GM12878 (cell line): ENCODE results near the gene TNRC6C. TPM values are rescaled to one million over a fixed set of nuclear protein-coding genes. Genes with fewer than 3 reads are reported as not detected.

Experiments used
- BACH1 ChIP-seq: fragments of 450-650 bp; IDR thresholded peaks from 2 replicates; pipeline ENCODE4 v1.6.1; 2017; ENCODE audit warnings: mild to moderate bottlenecking, borderline replicate concordance
- BHLHE40 ChIP-seq, 2 experiments: fragments of 450-650 bp in 1 of 2; IDR thresholded peaks; 2 replicates each; pipeline ENCODE4 v1.6.1; 2011 to 2017; ENCODE audit warnings: low read depth in 2 of 2, borderline replicate concordance in 1 of 2, improper control_type of control experiment in 1 of 2, low read length in 1 of 2, mild to moderate bottlenecking in 1 of 2
- CEBPB ChIP-seq, 2 experiments: fragments of 150-350 bp in 1 of 2; IDR thresholded peaks; 2 replicates each; pipeline ENCODE4 v1.6.1; 2012 to 2014; ENCODE audit warnings: low read depth in 2 of 2, low read length in 2 of 2, borderline replicate concordance in 1 of 2, inconsistent platforms in 1 of 2
- DPF2 ChIP-seq: fragments of 450-650 bp; IDR thresholded peaks from 2 replicates; pipeline ENCODE4 v1.6.1; 2017; ENCODE audit warnings: mild to moderate bottlenecking
- FOXK2 ChIP-seq: fragments of 450-650 bp; IDR thresholded peaks from 2 replicates; pipeline ENCODE4 v1.6.1; 2017; ENCODE audit warnings: mild to moderate bottlenecking, moderate library complexity
- GATAD2B ChIP-seq: fragments of 450-650 bp; conservative IDR thresholded peaks from 2 replicates; pipeline ENCODE4 v1.6.1; 2017; ENCODE audit warnings: low read depth, mild to moderate bottlenecking, moderate library complexity
- IKZF1 ChIP-seq: fragments of 450-650 bp; conservative IDR thresholded peaks from 2 replicates; pipeline ENCODE4 v1.6.1; 2017; ENCODE audit warnings: antibody characterized with exemption, mild to moderate bottlenecking
- IKZF2 ChIP-seq, 2 experiments: fragments of 450-650 bp; IDR thresholded peaks; 2 replicates each; pipeline ENCODE4 v1.6.1; 2017; ENCODE audit warnings: mild to moderate bottlenecking in 2 of 2, moderate library complexity in 2 of 2
- NBN ChIP-seq: fragments of 450-650 bp; IDR thresholded peaks from 2 replicates; pipeline ENCODE4 v1.6.1; 2016
- NR2C2 ChIP-seq: IDR thresholded peaks from 2 replicates; pipeline ENCODE4 v1.6.1; 2011; ENCODE audit warnings: borderline replicate concordance, low read depth; ENCODE audit not compliant: control insufficient read depth, insufficient read length
- POU2F2 ChIP-seq: IDR thresholded peaks from 3 replicates; pipeline ENCODE4 v1.6.1; 2011; ENCODE audit warnings: low read depth, mild to moderate bottlenecking, low read length, borderline replicate concordance
- RAD51 ChIP-seq: fragments of 450-650 bp; IDR thresholded peaks from 2 replicates; pipeline ENCODE4 v1.6.1; 2016; ENCODE audit warnings: moderate library complexity, mild to moderate bottlenecking, inconsistent platforms
- SRF ChIP-seq, 2 experiments: IDR thresholded peaks; 2 replicates each; pipeline ENCODE4 v1.6.1; 2011; ENCODE audit warnings: low read depth in 2 of 2, low read length in 2 of 2, mild to moderate bottlenecking in 1 of 2, moderate library complexity in 1 of 2
- STAT3 ChIP-seq: IDR thresholded peaks from 2 replicates; pipeline ENCODE4 v1.6.1; 2011; ENCODE audit warnings: low read depth, low read length, improper control_type of control experiment
- TAF1 ChIP-seq: IDR thresholded peaks from 2 replicates; pipeline ENCODE4 v1.6.1; 2011; ENCODE audit warnings: mild to moderate bottlenecking, low read depth, low read length, borderline replicate concordance
- polyA plus RNA-seq, 11 experiments: library from polyadenylated mRNA; depleted of rRNA in 4 of 11; unstranded in 6 of 11; stranded (reverse) in 5 of 11; fragments of >200 nt; fragmentation: Nextera tagmentation in 4 of 11; fragmentation: Illumina TruSeq in 1 of 11; extraction: Ambion mirVana in 4 of 11; extraction: Trizol in 1 of 11; gene quantifications; 1 replicate in 1 of 11; 2 replicates in 10 of 11; pipeline versions ENCODE4 v1.2.1 to v1.2.3, GENCODE V29; 2011 to 2016; ENCODE audit warnings: inconsistent platforms in 2 of 11, missing spikeins in 2 of 11, low read depth in 1 of 11
- total RNA-seq, 4 experiments: library from RNA; depleted of rRNA in 3 of 4; stranded (reverse); fragments of >200 nt in 3 of 4; fragmentation: Illumina TruSeq in 1 of 4; extraction: Trizol in 1 of 4; gene quantifications; 2 replicates each; pipeline versions ENCODE4 v1.2.1 to v1.2.3, GENCODE V29; 2013 to 2021
- TF ChIP-seq, protein P1 (sequence below): fragments of 150-350 bp; IDR thresholded peaks from 2 replicates; pipeline ENCODE4 v1.6.1; 2016; ENCODE audit warnings: low read depth, low read length
- TF ChIP-seq, protein P2 (sequence below): fragments of 450-650 bp; conservative IDR thresholded peaks from 2 replicates; pipeline ENCODE4 v1.6.1; 2017; ENCODE audit warnings: mild to moderate bottlenecking, moderate library complexity
- TF ChIP-seq, protein P3 (sequence below): IDR thresholded peaks from 2 replicates; pipeline ENCODE4 v1.6.1; 2011; ENCODE audit warnings: borderline replicate concordance, low read depth, mild to moderate bottlenecking, moderate library complexity, mixed read lengths, low read length; ENCODE audit not compliant: insufficient read depth; ENCODE audit errors: extremely low read length
- TF ChIP-seq, protein P4 (sequence below): fragments of 450-650 bp; IDR thresholded peaks from 2 replicates; pipeline ENCODE4 v1.6.1; 2017; ENCODE audit warnings: low read depth, mild to moderate bottlenecking, moderate library complexity
- TF ChIP-seq, protein P5 (sequence below): IDR thresholded peaks from 2 replicates; pipeline ENCODE4 v1.6.1; 2012; ENCODE audit warnings: low read length, inconsistent platforms

The TNRC6C gene
- total and polyA plus RNA-seq, 10 of the 15 experiments (the other 5 are each of a cell fraction or from before 2014, with no cell fraction given): 0.40 to 6.1 (median 0.96) TPM

DNA sequence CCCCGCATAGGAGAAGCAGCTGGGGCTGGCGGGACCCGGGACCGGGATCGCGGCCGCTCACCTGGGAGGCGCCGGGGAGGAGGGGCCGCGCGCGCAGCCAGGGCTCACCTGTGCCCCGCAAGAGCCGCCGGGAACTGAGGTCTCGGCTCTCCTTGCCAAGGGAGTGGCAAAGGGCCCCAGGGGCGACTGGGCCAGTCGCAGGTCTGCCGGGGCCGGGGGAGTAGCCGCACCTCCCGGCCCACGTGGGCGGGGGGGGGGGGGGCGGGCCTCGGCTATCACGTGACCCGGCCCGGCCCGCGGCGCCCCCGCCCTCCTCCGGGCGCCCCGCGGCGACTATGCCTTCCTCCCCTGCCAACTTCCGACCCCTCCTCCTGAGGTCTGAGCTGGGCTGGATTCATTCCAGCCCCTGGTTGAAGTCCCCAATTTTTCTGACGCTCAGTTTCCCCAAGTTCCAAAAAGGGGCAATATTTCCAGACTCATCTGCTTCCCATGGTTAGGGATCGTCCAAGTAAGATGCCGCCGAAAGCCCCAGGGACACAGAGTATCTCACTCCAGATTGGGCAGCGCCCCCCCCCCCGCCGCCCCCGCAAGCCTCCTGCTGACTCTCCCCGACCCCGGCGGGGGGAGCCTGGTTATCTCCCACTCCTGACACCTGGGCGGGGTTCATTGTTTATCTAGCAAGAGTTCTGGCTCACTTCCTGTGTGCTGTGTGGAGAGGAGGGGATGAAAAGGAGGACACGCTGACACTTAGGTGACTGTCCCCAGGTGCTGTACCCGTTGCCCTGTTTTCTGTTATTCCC lies 170.2 kb downstream of the TNRC6C start, which contains the start of gene TMC6 (continued):
- TF ChIP-seq, protein P1, sequence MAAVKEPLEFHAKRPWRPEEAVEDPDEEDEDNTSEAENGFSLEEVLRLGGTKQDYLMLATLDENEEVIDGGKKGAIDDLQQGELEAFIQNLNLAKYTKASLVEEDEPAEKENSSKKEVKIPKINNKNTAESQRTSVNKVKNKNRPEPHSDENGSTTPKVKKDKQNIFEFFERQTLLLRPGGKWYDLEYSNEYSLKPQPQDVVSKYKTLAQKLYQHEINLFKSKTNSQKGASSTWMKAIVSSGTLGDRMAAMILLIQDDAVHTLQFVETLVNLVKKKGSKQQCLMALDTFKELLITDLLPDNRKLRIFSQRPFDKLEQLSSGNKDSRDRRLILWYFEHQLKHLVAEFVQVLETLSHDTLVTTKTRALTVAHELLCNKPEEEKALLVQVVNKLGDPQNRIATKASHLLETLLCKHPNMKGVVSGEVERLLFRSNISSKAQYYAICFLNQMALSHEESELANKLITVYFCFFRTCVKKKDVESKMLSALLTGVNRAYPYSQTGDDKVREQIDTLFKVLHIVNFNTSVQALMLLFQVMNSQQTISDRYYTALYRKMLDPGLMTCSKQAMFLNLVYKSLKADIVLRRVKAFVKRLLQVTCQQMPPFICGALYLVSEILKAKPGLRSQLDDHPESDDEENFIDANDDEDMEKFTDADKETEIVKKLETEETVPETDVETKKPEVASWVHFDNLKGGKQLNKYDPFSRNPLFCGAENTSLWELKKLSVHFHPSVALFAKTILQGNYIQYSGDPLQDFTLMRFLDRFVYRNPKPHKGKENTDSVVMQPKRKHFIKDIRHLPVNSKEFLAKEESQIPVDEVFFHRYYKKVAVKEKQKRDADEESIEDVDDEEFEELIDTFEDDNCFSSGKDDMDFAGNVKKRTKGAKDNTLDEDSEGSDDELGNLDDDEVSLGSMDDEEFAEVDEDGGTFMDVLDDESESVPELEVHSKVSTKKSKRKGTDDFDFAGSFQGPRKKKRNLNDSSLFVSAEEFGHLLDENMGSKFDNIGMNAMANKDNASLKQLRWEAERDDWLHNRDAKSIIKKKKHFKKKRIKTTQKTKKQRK: no peak
- TF ChIP-seq IKZF2 (IDR thresholded peaks at IDR 0.05) (peak; percentile 66 to 76), BACH1 (peak; percentile 55), GATAD2B (peak; percentile 39; the same call in 1 of the 2 replicates), SRF (IDR thresholded peaks at IDR 0.05; ENCODE audit: low read depth in 2 of 2, low read length in 2 of 2) (no peak), NR2C2 (no peak), FOXK2 (no peak), BHLHE40 (IDR thresholded peaks at IDR 0.05; ENCODE audit: borderline replicate concordance in 1 of 2, low read depth in 2 of 2, low read length in 1 of 2) (peak; percentile 55 to 85), IKZF1 (peak; percentile 75; the same call in 1 of the 2 replicates), POU2F2 (peak; percentile 58; the same call in 1 of the 3 replicates), NBN (peak; percentile 47; the same call in 1 of the 2 replicates), STAT3 (no peak), CEBPB (IDR thresholded peaks at IDR 0.05; ENCODE audit: borderline replicate concordance in 1 of 2, low read depth in 2 of 2, low read length in 2 of 2) (no peak), TAF1 (peak; percentile 62; the same call in 1 of the 2 replicates), DPF2 (0 out of 2 replicates have a peak, but pooled peaks have one; percentile 57), RAD51 (peak; percentile 90)
- TF ChIP-seq, protein P2, sequence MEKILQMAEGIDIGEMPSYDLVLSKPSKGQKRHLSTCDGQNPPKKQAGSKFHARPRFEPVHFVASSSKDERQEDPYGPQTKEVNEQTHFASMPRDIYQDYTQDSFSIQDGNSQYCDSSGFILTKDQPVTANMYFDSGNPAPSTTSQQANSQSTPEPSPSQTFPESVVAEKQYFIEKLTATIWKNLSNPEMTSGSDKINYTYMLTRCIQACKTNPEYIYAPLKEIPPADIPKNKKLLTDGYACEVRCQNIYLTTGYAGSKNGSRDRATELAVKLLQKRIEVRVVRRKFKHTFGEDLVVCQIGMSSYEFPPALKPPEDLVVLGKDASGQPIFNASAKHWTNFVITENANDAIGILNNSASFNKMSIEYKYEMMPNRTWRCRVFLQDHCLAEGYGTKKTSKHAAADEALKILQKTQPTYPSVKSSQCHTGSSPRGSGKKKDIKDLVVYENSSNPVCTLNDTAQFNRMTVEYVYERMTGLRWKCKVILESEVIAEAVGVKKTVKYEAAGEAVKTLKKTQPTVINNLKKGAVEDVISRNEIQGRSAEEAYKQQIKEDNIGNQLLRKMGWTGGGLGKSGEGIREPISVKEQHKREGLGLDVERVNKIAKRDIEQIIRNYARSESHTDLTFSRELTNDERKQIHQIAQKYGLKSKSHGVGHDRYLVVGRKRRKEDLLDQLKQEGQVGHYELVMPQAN: peak; percentile 28; the same call in 1 of the 2 replicates
- TF ChIP-seq, protein P3, sequence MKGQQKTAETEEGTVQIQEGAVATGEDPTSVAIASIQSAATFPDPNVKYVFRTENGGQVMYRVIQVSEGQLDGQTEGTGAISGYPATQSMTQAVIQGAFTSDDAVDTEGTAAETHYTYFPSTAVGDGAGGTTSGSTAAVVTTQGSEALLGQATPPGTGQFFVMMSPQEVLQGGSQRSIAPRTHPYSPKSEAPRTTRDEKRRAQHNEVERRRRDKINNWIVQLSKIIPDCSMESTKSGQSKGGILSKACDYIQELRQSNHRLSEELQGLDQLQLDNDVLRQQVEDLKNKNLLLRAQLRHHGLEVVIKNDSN: peak; percentile 82
- TF ChIP-seq, protein P4, sequence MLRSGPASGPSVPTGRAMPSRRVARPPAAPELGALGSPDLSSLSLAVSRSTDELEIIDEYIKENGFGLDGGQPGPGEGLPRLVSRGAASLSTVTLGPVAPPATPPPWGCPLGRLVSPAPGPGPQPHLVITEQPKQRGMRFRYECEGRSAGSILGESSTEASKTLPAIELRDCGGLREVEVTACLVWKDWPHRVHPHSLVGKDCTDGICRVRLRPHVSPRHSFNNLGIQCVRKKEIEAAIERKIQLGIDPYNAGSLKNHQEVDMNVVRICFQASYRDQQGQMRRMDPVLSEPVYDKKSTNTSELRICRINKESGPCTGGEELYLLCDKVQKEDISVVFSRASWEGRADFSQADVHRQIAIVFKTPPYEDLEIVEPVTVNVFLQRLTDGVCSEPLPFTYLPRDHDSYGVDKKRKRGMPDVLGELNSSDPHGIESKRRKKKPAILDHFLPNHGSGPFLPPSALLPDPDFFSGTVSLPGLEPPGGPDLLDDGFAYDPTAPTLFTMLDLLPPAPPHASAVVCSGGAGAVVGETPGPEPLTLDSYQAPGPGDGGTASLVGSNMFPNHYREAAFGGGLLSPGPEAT: no peak
- TF ChIP-seq, protein P5, sequence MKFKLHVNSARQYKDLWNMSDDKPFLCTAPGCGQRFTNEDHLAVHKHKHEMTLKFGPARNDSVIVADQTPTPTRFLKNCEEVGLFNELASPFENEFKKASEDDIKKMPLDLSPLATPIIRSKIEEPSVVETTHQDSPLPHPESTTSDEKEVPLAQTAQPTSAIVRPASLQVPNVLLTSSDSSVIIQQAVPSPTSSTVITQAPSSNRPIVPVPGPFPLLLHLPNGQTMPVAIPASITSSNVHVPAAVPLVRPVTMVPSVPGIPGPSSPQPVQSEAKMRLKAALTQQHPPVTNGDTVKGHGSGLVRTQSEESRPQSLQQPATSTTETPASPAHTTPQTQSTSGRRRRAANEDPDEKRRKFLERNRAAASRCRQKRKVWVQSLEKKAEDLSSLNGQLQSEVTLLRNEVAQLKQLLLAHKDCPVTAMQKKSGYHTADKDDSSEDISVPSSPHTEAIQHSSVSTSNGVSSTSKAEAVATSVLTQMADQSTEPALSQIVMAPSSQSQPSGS: no peak
